ENCODE measurements around the gene RAPGEF1. TPM values are rescaled to one million over a fixed set of nuclear protein-coding genes. Genes with fewer than 3 reads are reported as not detected.
A peak's percentile ranks its signal among the peaks of the same experiment; 100 is the strongest.
"Not testable (repeated sequence)": the region's sequence is repeated elsewhere in the genome, so short reads cannot be mapped to it uniquely, and the experiment has no call there.

Gene RAPGEF1
- total RNA-seq, 1 experiment from 2014 or later, result 19.0 TPM

- H3K27me3 ChIP-seq, result no peaks in the 10 kb centered on the region
- H3K4me3 ChIP-seq, result no peak overlapping the region
- no peaks in the 10 kb centered on the region for H3K9me3 ChIP-seq
- no peaks in the 10 kb centered on the region; the same call in 1 of the 2 replicates for H3K36me3 ChIP-seq
- DNase-seq, result no peak
These were observed 79.1 kb downstream of the RAPGEF1 start for GRCh38 chr9:131660466-131661405.

- no peak overlapping the region for H3K4me3 ChIP-seq
- H3K9me3 ChIP-seq, result no peaks in the 10 kb centered on the region
- H3K27me3 ChIP-seq, result no peaks in the 10 kb centered on the region
- no peaks in the 10 kb centered on the region for H3K36me3 ChIP-seq
- peak; percentile 72 for DNase-seq
These were observed 81.3 kb downstream of the RAPGEF1 start for GRCh38 chr9:131658377-131659129.

DNA sequence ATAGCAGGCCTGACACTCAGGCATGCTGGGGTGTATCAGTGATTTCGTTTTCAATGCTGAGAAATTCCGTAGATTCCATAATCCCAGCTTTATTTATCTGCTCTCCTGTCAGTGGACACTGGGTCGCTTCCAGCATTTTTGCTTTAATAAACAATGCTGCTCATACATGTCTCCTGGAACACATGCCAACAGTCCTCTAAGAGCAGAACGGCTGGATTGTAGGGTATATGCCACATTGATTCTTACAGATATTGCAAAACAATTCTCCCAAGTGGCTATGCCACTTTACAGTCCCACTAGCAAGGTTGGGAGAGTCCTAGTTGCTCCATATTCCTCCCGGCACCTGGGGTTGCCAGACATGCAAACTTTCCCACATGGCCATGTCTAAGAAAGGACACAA, 81.9 kb downstream of the RAPGEF1 start:
- DNase-seq, result peak; percentile 58
- H3K4me3 ChIP-seq, result no peak overlapping the region
- no peaks in the 10 kb centered on the region for H3K27me3 ChIP-seq

GRCh38 chr9:131657456-131657855, 82.4 kb downstream of the RAPGEF1 start:
- H3K9me3 ChIP-seq, result no peaks in the 10 kb centered on the region
- H3K36me3 ChIP-seq, result no peaks in the 10 kb centered on the region
- H3K27me3 ChIP-seq, result no peaks in the 10 kb centered on the region
- no peak overlapping the region for H3K4me3 ChIP-seq
- no peak for DNase-seq

More for the DNA sequence above, 81.9 kb downstream of the RAPGEF1 start:
- no peaks in the 10 kb centered on the region for H3K9me3 ChIP-seq
- H3K36me3 ChIP-seq, result no peaks in the 10 kb centered on the region

DNA sequence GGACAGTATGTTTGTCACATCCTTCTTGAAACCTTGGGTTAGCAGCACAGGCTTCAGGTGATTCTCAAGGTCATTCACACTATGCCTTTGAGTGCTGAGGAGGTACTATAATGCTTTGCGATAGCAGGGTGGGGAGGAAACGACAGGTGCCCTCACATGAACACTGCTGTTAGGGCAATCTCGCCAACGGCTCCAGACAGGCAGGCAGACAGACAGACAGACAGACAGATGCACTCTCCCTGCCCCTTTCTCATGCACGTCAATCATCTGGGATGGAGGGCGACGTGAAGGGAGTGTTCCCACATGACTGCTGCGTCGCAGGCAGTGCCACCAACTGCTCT, 82.9 kb downstream of the RAPGEF1 start:
- Histone ChIP-seq H3K27me3 (no peaks in the 10 kb centered on the region), H3K36me3 (no peaks in the 10 kb centered on the region), H3K4me3 (no peak overlapping the region), H3K9me3 (no peaks in the 10 kb centered on the region)
- no peak for DNase-seq

GRCh38 chr9:131656356-131657036, 83.4 kb downstream of the RAPGEF1 start:
- DNase-seq, result no peak
- Histone ChIP-seq H3K27me3 (no peaks in the 10 kb centered on the region), H3K9me3 (no peaks in the 10 kb centered on the region), H3K36me3 (no peaks in the 10 kb centered on the region), H3K4me3 (no peak overlapping the region)

- DNase-seq, H3K27me3 ChIP-seq, H3K36me3 ChIP-seq, H3K9me3 ChIP-seq, H3K4me3 ChIP-seq: not testable (repeated sequence)
These were observed 85.5 kb downstream of the RAPGEF1 start for GRCh38 chr9:131654369-131654768.

DNA sequence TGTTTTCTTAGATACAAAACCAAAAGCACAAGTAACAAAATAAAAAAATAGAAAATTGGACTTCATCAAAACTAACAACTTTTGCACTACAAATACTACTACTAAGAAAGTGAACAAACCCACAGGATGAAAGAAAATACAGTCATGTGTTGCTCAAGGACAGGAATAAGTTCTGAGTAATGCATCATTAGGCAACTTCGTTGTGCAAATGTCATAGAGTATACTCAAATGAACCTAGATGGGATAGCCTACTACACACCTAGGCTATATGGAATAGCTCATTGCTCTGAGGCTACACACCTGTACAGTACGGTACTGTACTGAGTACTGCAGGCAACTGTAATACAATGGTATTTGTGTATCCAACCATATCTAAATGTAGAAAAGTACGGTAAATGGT, 88.3 kb downstream of the RAPGEF1 start:
- Histone ChIP-seq H3K9me3 (no peaks in the 10 kb centered on the region), H3K27me3 (no peaks in the 10 kb centered on the region), H3K36me3 (no peaks in the 10 kb centered on the region; the same call in none of the 2 replicates), H3K4me3 (no peak overlapping the region)
- DNase-seq, result no peak

GRCh38 chr9:131651160-131651559, 88.7 kb downstream of the RAPGEF1 start:
- no peak for DNase-seq
- Histone ChIP-seq H3K4me3 (no peak overlapping the region), H3K9me3 (no peaks in the 10 kb centered on the region), H3K27me3 (no peaks in the 10 kb centered on the region), H3K36me3 (no peaks in the 10 kb centered on the region; the same call in none of the 2 replicates)

GRCh38 chr9:131650254-131650653, 89.6 kb downstream of the RAPGEF1 start:
- no peak overlapping the region for H3K4me3 ChIP-seq
- no peaks in the 10 kb centered on the region for H3K27me3 ChIP-seq
- no peaks in the 10 kb centered on the region for H3K9me3 ChIP-seq
- H3K36me3 ChIP-seq, result no peaks in the 10 kb centered on the region; the same call in none of the 2 replicates
- DNase-seq, result peak; percentile 88

DNA sequence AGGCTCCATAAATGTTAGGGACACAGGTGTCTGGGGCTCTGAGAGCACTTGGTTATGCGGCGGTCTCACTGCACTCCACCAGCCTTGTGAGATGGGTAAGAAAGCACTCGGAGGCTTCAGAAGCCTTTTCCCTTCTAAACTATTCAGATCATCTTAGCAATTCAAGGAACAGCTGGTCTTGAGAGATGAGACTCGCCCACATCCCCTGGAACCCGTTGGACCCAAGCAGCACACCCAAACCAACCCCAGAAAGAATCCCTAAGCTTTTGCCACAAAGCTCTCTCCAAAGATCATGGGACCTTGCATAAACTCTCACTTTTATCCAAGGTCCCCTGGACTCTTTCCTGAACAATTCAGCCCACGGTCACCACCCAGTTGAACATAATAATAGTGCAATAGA, 90.2 kb downstream of the RAPGEF1 start:
- Histone ChIP-seq H3K27me3 (no peaks in the 10 kb centered on the region), H3K36me3 (no peaks in the 10 kb centered on the region; the same call in none of the 2 replicates), H3K4me3 (no peak overlapping the region), H3K9me3 (no peaks in the 10 kb centered on the region)
- DNase-seq, result no peak

DNA sequence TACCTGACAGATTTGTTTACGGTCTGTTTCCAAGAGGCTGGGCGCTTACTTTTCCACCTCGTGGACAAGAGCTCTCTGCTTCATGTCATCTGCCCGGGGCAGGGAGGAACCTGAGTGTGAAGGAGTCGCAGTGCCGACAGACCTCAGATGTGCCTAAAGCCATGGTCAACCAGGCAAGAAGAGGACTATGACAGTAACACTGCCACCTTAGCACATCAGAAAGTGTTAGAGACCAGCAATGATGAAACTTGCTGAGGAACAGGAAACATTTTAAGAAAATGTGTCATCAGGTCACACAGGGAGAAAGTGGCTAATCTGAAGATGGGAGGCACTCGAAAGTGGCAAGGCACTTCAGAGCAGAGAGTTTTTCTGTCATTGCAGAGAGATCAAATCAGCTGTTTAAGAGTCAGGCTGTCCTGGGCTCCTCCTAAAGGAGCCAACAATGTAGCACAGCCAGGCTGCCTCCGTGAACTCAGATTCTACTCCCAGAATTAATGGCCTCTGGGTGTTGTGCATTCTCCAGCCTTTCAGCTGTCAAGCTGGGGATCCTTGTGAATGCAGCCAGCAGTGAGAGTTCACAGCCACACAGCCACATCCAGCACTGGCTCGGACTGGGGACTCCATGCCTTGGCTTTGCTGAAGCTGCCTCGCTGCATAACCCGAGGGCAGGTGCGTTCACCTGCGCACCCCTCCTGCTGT, 94.6 kb downstream of the RAPGEF1 start:
- Histone ChIP-seq H3K36me3 (peaks cover 6% of the 10 kb centered on the region), H3K4me3 (no peak overlapping the region), H3K27me3 (no peaks in the 10 kb centered on the region), H3K9me3 (no peaks in the 10 kb centered on the region)
- no peak for DNase-seq

DNA sequence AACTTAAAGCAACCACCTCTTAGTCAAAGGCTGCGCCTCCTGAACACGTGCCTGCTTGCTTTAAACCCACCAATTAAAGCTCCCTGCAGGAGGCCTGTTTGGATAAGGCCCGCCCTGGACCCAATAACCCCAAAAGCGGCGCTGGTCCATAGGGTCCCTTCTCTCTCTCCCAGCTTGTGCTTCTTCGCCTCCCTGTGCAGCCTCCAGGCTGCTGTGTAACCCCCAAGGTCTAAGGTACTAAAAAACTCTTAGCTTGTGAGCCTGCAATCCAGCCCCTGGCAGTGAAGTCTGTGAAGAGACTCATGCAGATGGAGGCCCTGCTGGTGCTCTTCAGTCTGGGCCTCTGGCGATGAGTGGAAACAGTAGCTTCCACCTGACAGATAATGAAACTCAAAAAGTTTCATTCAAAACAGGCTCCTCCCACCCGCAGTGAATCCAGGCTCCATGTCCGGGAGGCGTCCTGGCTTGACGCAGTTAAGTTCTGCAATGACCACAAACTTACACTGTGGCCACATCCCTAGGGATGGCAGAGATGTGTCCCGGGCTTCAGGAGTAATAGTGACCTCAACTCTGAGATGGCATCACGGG, 97.3 kb downstream of the RAPGEF1 start:
- no peak for DNase-seq
- no peak overlapping the region for H3K4me3 ChIP-seq
- H3K36me3 ChIP-seq, result peaks cover 6% of the 10 kb centered on the region
- no peaks in the 10 kb centered on the region for H3K27me3 ChIP-seq
- no peaks in the 10 kb centered on the region for H3K9me3 ChIP-seq

- Histone ChIP-seq H3K9me3 (no peaks in the 10 kb centered on the region), H3K4me3 (no peak overlapping the region), H3K27me3 (no peaks in the 10 kb centered on the region), H3K36me3 (peaks cover 6% of the 10 kb centered on the region)
- DNase-seq, result no peak
These were observed 98.0 kb downstream of the RAPGEF1 start for GRCh38 chr9:131641618-131642495.

DNA sequence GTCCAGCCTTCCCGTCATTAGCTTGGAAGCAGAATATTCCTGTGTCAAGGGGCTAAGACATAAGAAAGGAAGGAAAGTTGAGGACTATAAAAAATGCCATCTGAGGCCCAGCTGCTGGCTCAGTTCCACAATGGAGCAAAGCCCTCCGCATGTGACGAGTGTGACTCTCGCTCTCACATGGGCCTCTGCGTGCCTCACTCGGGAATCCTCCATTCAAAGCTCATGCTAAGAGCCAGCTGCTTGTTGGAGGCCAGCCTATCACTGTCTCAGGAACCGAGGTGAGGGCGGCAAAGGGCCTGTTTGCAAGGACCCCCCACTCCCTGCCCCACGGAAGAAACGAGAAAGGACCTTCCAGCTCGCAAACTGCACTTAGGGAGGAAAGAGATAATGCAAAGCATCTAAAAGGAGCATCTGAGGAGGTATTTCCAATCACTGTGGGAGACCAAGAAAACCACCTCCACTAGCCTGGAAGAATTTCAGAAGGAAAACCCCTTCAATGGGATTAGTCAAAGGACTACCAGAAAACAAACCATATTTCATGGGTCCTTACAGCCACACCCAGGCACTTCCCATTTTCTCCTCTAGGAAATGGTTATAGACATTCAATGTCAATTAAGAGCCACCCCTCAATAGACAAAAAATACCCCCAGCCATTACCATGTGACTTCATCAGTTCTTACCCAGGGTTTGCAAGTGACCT, 99.3 kb downstream of the RAPGEF1 start:
- Histone ChIP-seq H3K36me3 (peaks cover 6% of the 10 kb centered on the region), H3K4me3 (no peak overlapping the region), H3K9me3 (no peaks in the 10 kb centered on the region), H3K27me3 (no peaks in the 10 kb centered on the region)
- no peak for DNase-seq

All from MG63 (cell line).